K562 (cell line): ENCODE results near the gene SNRNP48. TPM values are rescaled to one million over a fixed set of nuclear protein-coding genes. Genes with fewer than 3 reads are reported as not detected.

Experiments
- ELK3 ChIP-seq: fragments of 450-650 bp; formaldehyde crosslinking; IDR thresholded peaks from 2 replicates; pipeline ENCODE4 v1.4.0; 2020; ENCODE audit warnings: mild to moderate bottlenecking
- KDM2B ChIP-seq: fragments of 250-450 bp; sonication (Bioruptor Pico); IDR thresholded peaks from 2 replicates; pipeline ENCODE4 v1.8.0; 2021; ENCODE audit warnings: mild to moderate bottlenecking, moderate library complexity
- MLLT1 ChIP-seq, 2 experiments: fragments of 450-650 bp; IDR thresholded peaks; 2 replicates each; pipeline ENCODE4 v1.6.1; 2016
- SIRT6 ChIP-seq: IDR thresholded peaks from one replicate; pipeline ENCODE4 v1.6.1; 2012; ENCODE audit warnings: low read depth, mild to moderate bottlenecking, control low read depth, inconsistent platforms, low read length, moderate library complexity
- ZBTB9 ChIP-seq: fragments of 450-650 bp; formaldehyde crosslinking; IDR thresholded peaks from 2 replicates; pipeline ENCODE4 v1.4.0; 2020; ENCODE audit warnings: mild to moderate bottlenecking, moderate library complexity
- ZNF41 ChIP-seq: fragments of 250-450 bp; sonication (Bioruptor Pico); conservative IDR thresholded peaks from 2 replicates; pipeline ENCODE4 v1.4.0; 2020; ENCODE audit warnings: mild to moderate bottlenecking
- polyA plus RNA-seq, 8 experiments: library from polyadenylated mRNA; depleted of rRNA in 4 of 8; stranded (reverse) in 5 of 8; unstranded in 3 of 8; fragments of >200 nt; fragmentation: Nextera tagmentation in 2 of 8; fragmentation: Illumina TruSeq in 1 of 8; extraction: Ambion mirVana in 2 of 8; extraction: Trizol in 1 of 8; gene quantifications; 2 replicates each; pipeline versions ENCODE4 v1.2.1 to v1.2.3, GENCODE V29; 2011 to 2014; ENCODE audit warnings: inconsistent platforms in 1 of 8, missing spikeins in 1 of 8
- total RNA-seq, 7 experiments: library from RNA; depleted of rRNA in 6 of 7; stranded (reverse); fragments of >200 nt in 6 of 7; fragmentation: Illumina TruSeq in 2 of 7; extraction: Trizol in 2 of 7; gene quantifications; 2 replicates each; pipeline versions ENCODE4 v1.2.1 to v1.2.3, GENCODE V29; 2011 to 2021; ENCODE audit warnings: low replicate concordance in 1 of 7
- TF ChIP-seq, protein P1 (sequence below), 2 experiments: fragments of 450-650 bp in 1 of 2; sonication (generic) in 1 of 2; formaldehyde crosslinking in 1 of 2; IDR thresholded peaks; 2 replicates each; pipeline versions ENCODE4 v1.7.1 to v1.9.0; 2016 to 2022; ENCODE audit warnings: inconsistent platforms in 1 of 2, mild to moderate bottlenecking in 1 of 2, missing genetic modification reagents in 1 of 2
- TF ChIP-seq, protein P2 (sequence below): fragments of 250-450 bp; sonication (Bioruptor Pico); IDR thresholded peaks from 2 replicates; pipeline ENCODE4 v1.8.0; 2022; ENCODE audit warnings: moderate library complexity, mild to moderate bottlenecking, inconsistent platforms

SNRNP48 gene
- total and polyA plus RNA-seq, 9 of the 15 experiments (the other 6 are each of a cell fraction or from before 2014, with no cell fraction given) = 6.2 to 32.9 (median 18.6) TPM

- TF ChIP-seq, protein P1, sequence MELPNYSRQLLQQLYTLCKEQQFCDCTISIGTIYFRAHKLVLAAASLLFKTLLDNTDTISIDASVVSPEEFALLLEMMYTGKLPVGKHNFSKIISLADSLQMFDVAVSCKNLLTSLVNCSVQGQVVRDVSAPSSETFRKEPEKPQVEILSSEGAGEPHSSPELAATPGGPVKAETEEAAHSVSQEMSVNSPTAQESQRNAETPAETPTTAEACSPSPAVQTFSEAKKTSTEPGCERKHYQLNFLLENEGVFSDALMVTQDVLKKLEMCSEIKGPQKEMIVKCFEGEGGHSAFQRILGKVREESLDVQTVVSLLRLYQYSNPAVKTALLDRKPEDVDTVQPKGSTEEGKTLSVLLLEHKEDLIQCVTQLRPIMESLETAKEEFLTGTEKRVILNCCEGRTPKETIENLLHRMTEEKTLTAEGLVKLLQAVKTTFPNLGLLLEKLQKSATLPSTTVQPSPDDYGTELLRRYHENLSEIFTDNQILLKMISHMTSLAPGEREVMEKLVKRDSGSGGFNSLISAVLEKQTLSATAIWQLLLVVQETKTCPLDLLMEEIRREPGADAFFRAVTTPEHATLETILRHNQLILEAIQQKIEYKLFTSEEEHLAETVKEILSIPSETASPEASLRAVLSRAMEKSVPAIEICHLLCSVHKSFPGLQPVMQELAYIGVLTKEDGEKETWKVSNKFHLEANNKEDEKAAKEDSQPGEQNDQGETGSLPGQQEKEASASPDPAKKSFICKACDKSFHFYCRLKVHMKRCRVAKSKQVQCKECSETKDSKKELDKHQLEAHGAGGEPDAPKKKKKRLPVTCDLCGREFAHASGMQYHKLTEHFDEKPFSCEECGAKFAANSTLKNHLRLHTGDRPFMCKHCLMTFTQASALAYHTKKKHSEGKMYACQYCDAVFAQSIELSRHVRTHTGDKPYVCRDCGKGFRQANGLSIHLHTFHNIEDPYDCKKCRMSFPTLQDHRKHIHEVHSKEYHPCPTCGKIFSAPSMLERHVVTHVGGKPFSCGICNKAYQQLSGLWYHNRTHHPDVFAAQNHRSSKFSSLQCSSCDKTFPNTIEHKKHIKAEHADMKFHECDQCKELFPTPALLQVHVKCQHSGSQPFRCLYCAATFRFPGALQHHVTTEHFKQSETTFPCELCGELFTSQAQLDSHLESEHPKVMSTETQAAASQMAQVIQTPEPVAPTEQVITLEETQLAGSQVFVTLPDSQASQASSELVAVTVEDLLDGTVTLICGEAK (IDR thresholded peaks at IDR 0.05) = no peak
- TF ChIP-seq, protein P1 (CRISPR knock-in tag; IDR thresholded peaks at IDR 0.05) = no peak
- no peak for TF ChIP-seq ELK3 (CRISPR knock-in tag)
- TF ChIP-seq MLLT1 (IDR thresholded peaks at IDR 0.05) = no peak; a peak in 1 of 4 replicates
- no peak for TF ChIP-seq KDM2B
- TF ChIP-seq, protein P2, sequence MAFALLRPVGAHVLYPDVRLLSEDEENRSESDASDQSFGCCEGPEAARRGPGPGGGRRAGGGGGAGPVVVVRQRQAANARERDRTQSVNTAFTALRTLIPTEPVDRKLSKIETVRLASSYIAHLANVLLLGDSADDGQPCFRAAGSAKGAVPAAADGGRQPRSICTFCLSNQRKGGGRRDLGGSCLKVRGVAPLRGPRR (CRISPR knock-in tag) = no peak
- TF ChIP-seq ZBTB9 (CRISPR knock-in tag) = 0 out of 2 replicates have a peak, but pooled peaks have one; percentile 57
- TF ChIP-seq ZNF41 (CRISPR knock-in tag) = no peak
- no peak for TF ChIP-seq SIRT6
Observed at GRCh38 chr6:7589949-7590917, at the start of gene SNRNP48 (continued).
